WTC11 (cell line): ENCODE results near the gene RASGEF1C. TPM values are rescaled to one million over a fixed set of nuclear protein-coding genes. Genes with fewer than 3 reads are reported as not detected.

Source experiments
- ATAC-seq: fragments of 200-7000 bp; cut with Tn5 transposase; 2 replicates; pipeline ENCODE4 v1.10.0; 2021; ENCODE audit warnings: mild to moderate bottlenecking, moderate library complexity
- CTCF ChIA-PET: fragments of 300-600 bp; sonication (Branson Sonifier 250); formaldehyde crosslinking; loops from one replicate; lab custom pipeline; 2021; ENCODE audit warnings: antibody characterized with exemption; lab: Charles Lee
- POLR2A ChIA-PET: fragments of 350-600 bp; sonication (Branson Sonifier 250); formaldehyde crosslinking; loops from one replicate; lab custom pipeline; 2021; ENCODE audit warnings: antibody characterized with exemption; lab: Charles Lee
- DNase-seq: peaks from one replicate; pipeline ENCODE4 v3.0.0; 2021; ENCODE audit warnings: low spot score
- H3K27ac Mint-ChIP-seq: 2 replicates; pipeline ENCODE4 v1.8.0; 2021; ENCODE audit warnings: mixed read lengths
- H3K27me3 Mint-ChIP-seq: 2 replicates; pipeline ENCODE4 v1.8.0; 2021; ENCODE audit warnings: low read depth, mild to moderate bottlenecking, moderate library complexity, mixed read lengths
- H3K36me3 Mint-ChIP-seq: 2 replicates; pipeline ENCODE4 v1.8.0; 2021; ENCODE audit warnings: mixed read lengths
- H3K4me1 Mint-ChIP-seq: 2 replicates; pipeline ENCODE4 v1.8.0; 2022; ENCODE audit warnings: mixed read lengths
- H3K4me3 Mint-ChIP-seq: 2 replicates; pipeline ENCODE4 v1.8.0; 2021; ENCODE audit warnings: mild to moderate bottlenecking, moderate library complexity, mixed read lengths
- H3K9me3 Mint-ChIP-seq: 2 replicates; pipeline ENCODE4 v1.8.0; 2021; ENCODE audit warnings: mixed read lengths
- ATF2 ChIP-seq: sonication (generic); formaldehyde crosslinking; IDR thresholded peaks from 2 replicates; pipeline ENCODE4 v1.8.1; 2022; ENCODE audit warnings: low read depth, missing genetic modification reagents, borderline replicate concordance
- CREM ChIP-seq: sonication (generic); formaldehyde crosslinking; IDR thresholded peaks from 2 replicates; pipeline ENCODE4 v1.8.1; 2022; ENCODE audit warnings: mild to moderate bottlenecking, missing genetic modification reagents, moderate library complexity
- FOXP1 ChIP-seq: sonication (generic); formaldehyde crosslinking; IDR thresholded peaks from 2 replicates; pipeline ENCODE4 v1.8.0; 2022; ENCODE audit warnings: missing genetic modification reagents, mild to moderate bottlenecking, moderate library complexity, borderline replicate concordance
- NFE2L1 ChIP-seq: sonication (generic); formaldehyde crosslinking; IDR thresholded peaks from 2 replicates; pipeline ENCODE4 v1.8.1; 2023; ENCODE audit warnings: missing genetic modification reagents
- NR2C2 ChIP-seq: sonication (generic); formaldehyde crosslinking; IDR thresholded peaks from 2 replicates; pipeline ENCODE4 v1.8.0; 2022; ENCODE audit warnings: mild to moderate bottlenecking, missing genetic modification reagents
- PRDM15 ChIP-seq: sonication (generic); formaldehyde crosslinking; IDR thresholded peaks from 2 replicates; pipeline ENCODE4 v1.8.0; 2022; ENCODE audit warnings: missing genetic modification reagents
- RELA ChIP-seq: sonication (generic); formaldehyde crosslinking; IDR thresholded peaks from 2 replicates; pipeline ENCODE4 v1.8.1; 2022; ENCODE audit warnings: missing genetic modification reagents, mild to moderate bottlenecking, borderline replicate concordance
- SP1 ChIP-seq: sonication (generic); formaldehyde crosslinking; conservative IDR thresholded peaks from 2 replicates; pipeline ENCODE4 v1.8.1; 2022; ENCODE audit warnings: missing genetic modification reagents
- STAT6 ChIP-seq: sonication (generic); formaldehyde crosslinking; conservative IDR thresholded peaks from 2 replicates; pipeline ENCODE4 v1.8.1; 2023; ENCODE audit warnings: mild to moderate bottlenecking, low read depth, missing genetic modification reagents, moderate library complexity
- TEAD1 ChIP-seq: sonication (generic); formaldehyde crosslinking; IDR thresholded peaks from 2 replicates; pipeline ENCODE4 v1.8.0; 2022; ENCODE audit warnings: mild to moderate bottlenecking, missing genetic modification reagents
- ZNF121 ChIP-seq: sonication (generic); formaldehyde crosslinking; IDR thresholded peaks from 2 replicates; pipeline ENCODE4 v1.8.0; 2023; ENCODE audit warnings: missing genetic modification reagents
- ZNF138 ChIP-seq: sonication (generic); formaldehyde crosslinking; conservative IDR thresholded peaks from 2 replicates; pipeline ENCODE4 v1.8.1; 2022; ENCODE audit warnings: mild to moderate bottlenecking, moderate library complexity, missing genetic modification reagents
- ZNF423 ChIP-seq: fragments of 250-450 bp; sonication (Bioruptor Pico); IDR thresholded peaks from 2 replicates; pipeline ENCODE4 v2.1.2; 2022; ENCODE audit warnings: mild to moderate bottlenecking, moderate library complexity
- ZSCAN18 ChIP-seq: fragments of 250-450 bp; sonication (Bioruptor Pico); IDR thresholded peaks from 2 replicates; pipeline ENCODE4 v2.1.2; 2022; ENCODE audit warnings: mild to moderate bottlenecking, moderate library complexity
- total RNA-seq: library from RNA; stranded (reverse); gene quantifications from 3 replicates; pipeline ENCODE4 v1.2.3, GENCODE V29; 2021
- TF ChIP-seq, protein P1 (sequence below): sonication (generic); formaldehyde crosslinking; IDR thresholded peaks from 2 replicates; pipeline ENCODE4 v1.8.0; 2023; ENCODE audit warnings: missing genetic modification reagents

The RASGEF1C gene
- total RNA-seq, 1 experiment from 2014 or later: 0.96 TPM

GRCh38 chr5:180120237-180121101 lies 88.5 kb downstream of the RASGEF1C start:
- ATAC-seq (no peak), DNase-seq (no peak)
- no peak overlapping the region for H3K27ac Mint-ChIP-seq
- no peaks in the 10 kb centered on the region for H3K27me3 Mint-ChIP-seq
- H3K4me1 Mint-ChIP-seq: no peaks in the 10 kb centered on the region; the same call in 1 of the 2 replicates
- H3K4me3 Mint-ChIP-seq: no peak overlapping the region
- TF ChIP-seq ZSCAN18 (CRISPR knock-in tag): no peak
- no peak for TF ChIP-seq STAT6 (CRISPR knock-in tag)
- TF ChIP-seq RELA (CRISPR knock-in tag): no peak
- TF ChIP-seq NFE2L1 (CRISPR knock-in tag): no peak
- TF ChIP-seq PRDM15: no peak
- TF ChIP-seq, protein P1, sequence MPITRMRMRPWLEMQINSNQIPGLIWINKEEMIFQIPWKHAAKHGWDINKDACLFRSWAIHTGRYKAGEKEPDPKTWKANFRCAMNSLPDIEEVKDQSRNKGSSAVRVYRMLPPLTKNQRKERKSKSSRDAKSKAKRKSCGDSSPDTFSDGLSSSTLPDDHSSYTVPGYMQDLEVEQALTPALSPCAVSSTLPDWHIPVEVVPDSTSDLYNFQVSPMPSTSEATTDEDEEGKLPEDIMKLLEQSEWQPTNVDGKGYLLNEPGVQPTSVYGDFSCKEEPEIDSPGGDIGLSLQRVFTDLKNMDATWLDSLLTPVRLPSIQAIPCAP: no peak
- TF ChIP-seq FOXP1 (CRISPR knock-in tag): no peak
- no peak for TF ChIP-seq TEAD1 (CRISPR knock-in tag)
- no peak for TF ChIP-seq SP1 (CRISPR knock-in tag)
- no peak for TF ChIP-seq ZNF138 (CRISPR knock-in tag)
- H3K36me3 Mint-ChIP-seq: no peaks in the 10 kb centered on the region
- no peaks in the 10 kb centered on the region for H3K9me3 Mint-ChIP-seq
- CTCF ChIA-PET: no interaction called here
- POLR2A ChIA-PET: no interaction called here

DNA sequence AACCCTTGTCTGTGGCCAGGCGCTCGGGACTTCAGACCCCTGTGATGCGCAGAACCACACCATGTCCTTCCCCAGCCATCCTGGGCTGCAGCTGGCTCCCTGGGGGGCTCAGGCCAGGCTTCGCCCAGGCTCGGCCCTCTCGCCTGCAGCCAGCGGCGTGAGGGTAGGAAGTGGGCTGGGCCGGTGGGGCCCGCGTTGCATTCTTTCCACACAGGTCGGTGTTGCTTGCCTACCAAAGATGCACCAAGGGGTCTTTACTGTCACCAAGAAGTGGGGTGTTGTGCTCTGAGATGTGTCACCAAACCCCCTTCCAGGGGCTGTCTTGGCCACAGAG lies 89.1 kb downstream of the RASGEF1C start:
- TF ChIP-seq CREM (CRISPR knock-in tag) (no peak), NR2C2 (CRISPR knock-in tag) (no peak), ATF2 (CRISPR knock-in tag) (no peak), SP1 (CRISPR knock-in tag) (no peak), ZNF121 (CRISPR knock-in tag) (no peak), ZNF423 (CRISPR knock-in tag) (no peak)
- no peak for ATAC-seq
- Mint-ChIP-seq H3K36me3 (no peaks in the 10 kb centered on the region), H3K4me1 (no peaks in the 10 kb centered on the region; the same call in 1 of the 2 replicates), H3K27ac (no peak overlapping the region), H3K27me3 (no peaks in the 10 kb centered on the region), H3K4me3 (no peak overlapping the region), H3K9me3 (no peaks in the 10 kb centered on the region)
- no peak for DNase-seq
- POLR2A ChIA-PET: no interaction called here
- CTCF ChIA-PET: no interaction called here
